CD4-positive, alpha-beta T cell treated with Interleukin-21 for 1 hour (primary cell): ENCODE measurements around the gene CFHR4.
"Not testable (repeated sequence)": the region's sequence is repeated elsewhere in the genome, so short reads cannot be mapped to it uniquely, and the experiment has no call there.

Experiments
- DNase-seq: peaks from one replicate; pipeline ENCODE4 v3.0.0-alpha.2; 2020

Gene CFHR4

DNA sequence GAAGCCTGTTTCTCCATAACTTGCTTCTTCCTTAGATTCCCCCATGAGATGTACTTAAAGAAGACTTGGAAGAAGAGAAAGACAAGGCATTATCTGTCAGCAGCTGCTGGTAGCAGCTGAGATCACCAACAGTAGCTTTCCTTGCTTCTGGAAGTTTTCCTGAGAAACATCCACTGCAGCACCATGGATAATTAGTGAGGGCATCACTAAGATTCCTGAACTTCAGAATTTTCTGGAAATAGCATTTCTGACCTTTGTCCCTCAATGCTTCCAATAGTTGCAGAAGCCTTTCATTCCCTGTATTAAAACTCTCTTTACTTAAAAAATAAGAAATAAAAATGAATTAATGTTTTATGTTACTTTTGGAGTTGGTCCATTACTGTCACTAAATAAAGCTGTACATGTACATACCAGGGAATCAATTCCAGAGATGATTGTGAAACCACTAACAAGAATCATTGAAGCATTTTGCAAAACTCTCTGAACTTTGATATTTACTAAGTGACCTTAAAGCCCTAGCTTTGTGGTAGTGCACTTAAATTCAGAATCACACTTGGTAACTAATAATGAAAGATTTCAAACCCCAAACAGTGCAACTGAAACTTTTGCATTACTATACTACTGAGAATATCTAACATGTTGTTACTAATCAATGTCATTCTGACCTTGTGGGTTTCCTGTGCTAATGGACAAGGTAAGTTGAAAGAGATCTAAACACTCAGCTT, at the start of gene CFHR4:
Gene CFHR4, plus strand, starts transcription at position 538 of the 725 bp plus-strand sequence. Its CDS starts 99 bp downstream, at position 637.
- DNase-seq: no peak

GRCh38 chr1:196849613-196850492, 38.0 kb upstream of the CFHR4 start:
- not testable (repeated sequence) for DNase-seq

DNA sequence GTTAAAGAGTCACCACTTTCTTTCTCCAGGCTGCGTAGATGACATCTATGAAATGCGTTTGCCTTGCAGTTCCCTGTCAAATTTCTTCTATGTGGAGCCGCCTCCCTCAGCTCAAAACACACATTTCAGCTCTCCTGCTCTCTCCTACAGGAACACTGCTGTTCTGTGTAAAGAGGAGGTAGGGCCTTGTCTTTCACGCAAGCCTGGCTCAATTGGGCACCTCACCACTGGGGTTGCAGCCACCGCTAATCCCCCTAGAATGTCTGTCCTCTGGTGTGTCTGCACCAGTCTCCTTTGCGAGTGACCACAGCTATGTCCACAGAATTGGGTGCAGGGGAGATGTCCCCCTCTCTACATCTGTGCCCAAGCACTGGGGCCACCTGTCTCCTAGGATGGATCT, 31.8 kb upstream of the CFHR4 start:
- DNase-seq: no peak

DNA sequence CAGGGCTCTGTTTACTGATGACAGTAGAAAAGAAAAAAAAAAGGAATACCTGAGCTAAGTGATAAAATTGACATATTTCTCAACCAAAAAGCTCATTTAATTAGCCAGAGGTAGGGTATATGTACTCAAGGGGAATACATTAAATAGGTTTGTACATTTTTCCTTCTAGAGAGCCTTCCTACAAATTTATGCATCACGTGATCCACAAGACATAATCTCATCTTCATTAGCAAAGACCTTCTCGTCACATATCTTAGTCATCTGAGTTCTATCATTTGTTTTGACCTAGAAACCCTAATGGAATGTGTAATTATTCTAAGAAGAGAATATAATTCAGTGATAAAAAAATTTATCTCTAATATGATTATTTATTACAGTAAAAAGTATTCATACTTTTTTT, 30.7 kb upstream of the CFHR4 start:
- DNase-seq: no peak

DNA sequence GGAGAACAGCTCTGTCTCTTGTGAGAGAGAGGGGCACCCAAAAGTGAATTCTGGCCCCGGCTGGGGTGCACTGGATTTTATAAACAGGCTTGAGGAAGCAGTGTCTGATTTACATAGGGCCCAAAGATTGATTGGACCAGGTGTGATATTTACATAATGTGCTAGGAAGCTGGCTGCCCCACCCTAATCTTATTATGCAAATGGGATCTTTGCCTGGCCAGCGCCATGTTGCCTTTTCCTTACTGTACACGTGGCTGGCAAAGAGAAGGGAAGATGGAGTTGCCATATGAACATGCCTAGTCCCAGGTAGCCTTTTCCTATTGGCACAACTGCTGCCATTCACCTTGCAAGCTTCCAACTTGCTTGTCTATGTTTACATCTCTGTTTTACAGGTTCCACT, 29.0 kb upstream of the CFHR4 start:
- no peak for DNase-seq

- DNase-seq: no peak
These were observed 27.4 kb upstream of the CFHR4 start for GRCh38 chr1:196860323-196860884.

- no peak for DNase-seq
These were observed 26.4 kb upstream of the CFHR4 start for GRCh38 chr1:196861429-196861828.

GRCh38 chr1:196866974-196867373, 20.9 kb upstream of the CFHR4 start:
- no peak for DNase-seq

GRCh38 chr1:196873385-196873784, 14.5 kb upstream of the CFHR4 start:
- no peak for DNase-seq

DNA sequence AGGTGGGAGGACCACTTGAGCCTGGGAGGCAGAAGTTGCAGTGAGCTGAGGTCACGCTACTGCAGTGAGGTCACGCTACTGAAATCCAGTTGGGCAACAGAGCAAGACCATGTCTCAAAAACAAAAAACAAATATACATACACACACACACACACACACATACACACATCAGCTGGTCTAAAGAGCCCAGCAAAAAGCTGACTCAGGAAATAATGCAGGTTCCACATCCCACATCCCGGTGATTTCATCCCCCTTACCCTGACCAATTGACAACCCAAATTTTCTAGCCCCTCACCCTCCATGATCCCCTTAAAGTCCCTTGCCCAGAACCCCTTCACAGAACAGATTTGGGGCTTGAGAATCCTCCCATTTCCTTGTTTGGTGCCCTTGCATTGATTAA, 11.9 kb upstream of the CFHR4 start:
- DNase-seq: no peak

DNA sequence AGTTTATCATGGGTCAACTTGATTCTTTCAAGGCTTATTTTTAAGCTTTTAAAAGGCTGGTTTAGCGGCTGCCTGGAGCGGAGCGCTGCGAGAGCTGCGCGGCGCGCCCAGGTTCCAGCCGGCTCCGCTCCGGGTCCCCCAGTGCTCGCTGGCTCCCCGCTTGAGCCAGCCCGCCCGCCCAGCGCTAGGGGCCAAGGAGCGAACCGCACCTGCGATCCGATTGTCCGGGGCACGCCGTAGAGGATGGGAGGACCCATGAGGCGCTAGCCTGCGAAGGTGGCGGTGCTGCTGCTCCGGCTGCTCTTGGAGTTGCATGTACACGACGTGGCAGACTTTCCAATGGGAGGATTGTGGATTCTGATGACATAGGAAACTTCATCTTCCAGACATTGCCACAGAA, 9.9 kb upstream of the CFHR4 start:
- no peak for DNase-seq

DNA sequence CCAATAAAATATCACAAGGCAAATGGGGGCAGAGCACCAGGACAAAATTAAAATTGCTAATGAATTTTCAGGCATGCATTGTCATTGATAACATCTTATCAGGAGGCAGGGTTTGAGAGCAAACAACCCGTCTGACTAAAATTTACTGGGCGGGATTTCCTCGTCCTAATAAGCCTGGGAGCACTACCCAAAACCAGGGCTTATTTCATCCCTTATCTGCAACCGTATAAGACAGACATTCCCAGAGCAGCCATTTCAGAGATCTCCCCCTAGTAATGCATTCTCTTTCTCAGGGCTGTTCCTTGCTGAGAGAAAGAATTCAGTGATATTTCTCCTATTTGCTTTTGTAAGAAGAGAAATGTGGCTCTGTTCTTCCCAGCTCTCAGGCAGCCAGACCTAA, 1.3 kb upstream of the CFHR4 start:
- not testable (repeated sequence) for DNase-seq

- DNase-seq: no peak
These were observed 2.8 kb downstream of the CFHR4 start for GRCh38 chr1:196890668-196891067.

GRCh38 chr1:196891251-196891650, 3.4 kb downstream of the CFHR4 start:
- no peak for DNase-seq

GRCh38 chr1:196896355-196896754, 8.5 kb downstream of the CFHR4 start:
- DNase-seq: no peak

DNA sequence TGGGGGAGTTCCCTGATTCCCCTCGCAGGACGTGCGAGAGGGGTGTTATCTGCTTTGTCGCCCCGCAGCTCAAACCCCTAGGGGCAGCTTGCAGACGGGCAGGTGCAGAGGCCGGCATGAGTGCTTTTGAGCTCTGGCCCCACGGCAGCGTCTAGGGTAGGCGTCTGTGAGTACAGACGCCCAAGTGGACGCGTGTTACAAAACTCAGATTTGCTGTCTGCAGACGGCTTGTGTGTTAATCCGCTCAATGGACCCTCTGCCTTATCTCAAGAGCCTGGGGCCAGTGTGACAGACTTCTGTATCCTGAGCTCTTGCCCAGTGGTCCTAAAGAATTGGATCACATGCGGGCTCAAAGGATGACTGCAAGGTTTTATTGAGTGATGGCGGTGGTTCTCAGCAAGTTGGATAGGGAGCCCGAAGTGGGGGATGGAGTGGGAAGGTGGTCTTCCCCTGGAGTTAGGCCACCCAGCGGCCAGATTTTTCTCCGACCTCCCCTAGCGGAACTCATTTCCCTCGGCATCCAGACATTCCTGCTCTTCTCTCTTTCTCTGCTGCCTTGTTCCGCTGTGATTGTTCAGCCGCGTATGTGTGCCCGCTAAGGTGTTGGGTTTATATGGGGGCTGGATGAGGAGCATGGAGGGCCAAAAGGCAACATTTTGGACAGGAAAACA, 9.4 kb downstream of the CFHR4 start:
- no peak for DNase-seq

DNA sequence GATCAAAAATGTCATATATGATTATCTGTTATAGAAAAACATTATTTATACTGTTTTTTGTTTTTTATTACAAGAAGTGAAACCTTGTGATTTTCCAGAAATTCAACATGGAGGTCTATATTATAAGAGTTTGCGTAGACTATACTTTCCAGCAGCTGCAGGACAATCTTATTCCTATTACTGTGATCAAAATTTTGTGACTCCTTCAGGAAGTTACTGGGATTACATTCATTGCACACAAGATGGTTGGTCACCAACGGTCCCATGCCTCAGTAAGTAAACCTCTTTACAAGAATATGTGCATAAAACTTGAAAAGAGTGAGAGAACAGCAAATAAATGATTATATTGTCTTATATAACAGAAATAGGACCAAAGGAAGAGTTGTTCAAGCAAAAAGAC, 14.5 kb downstream of the CFHR4 start:
- no peak for DNase-seq

GRCh38 chr1:196910215-196910614, 22.4 kb downstream of the CFHR4 start:
- no peak for DNase-seq

- not testable (repeated sequence) for DNase-seq
These were observed 24.4 kb downstream of the CFHR4 start for GRCh38 chr1:196912283-196912682.

- not testable (repeated sequence) for DNase-seq
These were observed 39.0 kb downstream of the CFHR4 start for GRCh38 chr1:196926839-196927238.

GRCh38 chr1:196932853-196933252, 45.0 kb downstream of the CFHR4 start:
- DNase-seq: not testable (repeated sequence)

GRCh38 chr1:196933531-196934189, 45.8 kb downstream of the CFHR4 start:
- DNase-seq: no peak

- DNase-seq: not testable (repeated sequence)
These were observed 53.6 kb downstream of the CFHR4 start for GRCh38 chr1:196941474-196941873.
